Calu3 (cell line): ENCODE results near the gene SRGAP3. TPM values are rescaled to one million over a fixed set of nuclear protein-coding genes. Genes with fewer than 3 reads are reported as not detected.

Experiments used
- BruUV-seq: library from RNA; stranded (reverse); fragments of 400-500 nt; replicated peaks from 2 replicates; lab custom pipeline; 2021; lab: Mats Ljungman, UMichigan
- CTCF ChIA-PET: fragments of 300-600 bp; sonication (Branson Sonifier 250); formaldehyde crosslinking; loops from one replicate; lab custom pipeline; 2022; ENCODE audit warnings: antibody characterized with exemption; lab: Charles Lee
- DNase-seq: peaks from one replicate; pipeline ENCODE4 v3.0.0; 2022
- H3K27ac Mint-ChIP-seq: one replicate; pipeline ENCODE4 v1.8.0; 2022; ENCODE audit warnings: mixed read lengths; ENCODE audit not compliant: unreplicated experiment
- H3K27me3 Mint-ChIP-seq: one replicate; pipeline ENCODE4 v1.8.0; 2022; ENCODE audit warnings: mixed read lengths; ENCODE audit not compliant: unreplicated experiment
- H3K36me3 Mint-ChIP-seq: one replicate; pipeline ENCODE4 v1.8.0; 2022; ENCODE audit warnings: mild to moderate bottlenecking, moderate library complexity, mixed read lengths; ENCODE audit not compliant: insufficient read depth, unreplicated experiment
- H3K4me1 Mint-ChIP-seq: one replicate; pipeline ENCODE4 v1.8.0; 2022; ENCODE audit warnings: mild to moderate bottlenecking, low read depth, mixed read lengths; ENCODE audit not compliant: unreplicated experiment
- H3K4me3 Mint-ChIP-seq: one replicate; pipeline ENCODE4 v1.8.0; 2022; ENCODE audit warnings: mild to moderate bottlenecking, low read depth, moderate library complexity, mixed read lengths; ENCODE audit not compliant: unreplicated experiment
- H3K9me3 Mint-ChIP-seq: one replicate; pipeline ENCODE4 v1.8.0; 2022; ENCODE audit warnings: low read depth, mixed read lengths; ENCODE audit not compliant: unreplicated experiment
- CTCF ChIP-seq: fragments of 200-600 bp; IDR thresholded peaks from one replicate; pipeline ENCODE4 v1.8.0; 2022; ENCODE audit warnings: antibody characterized with exemption; ENCODE audit not compliant: unreplicated experiment
- intact Hi-C: fragments of 100-400 bp; cut with micrococcal nuclease; formaldehyde crosslinking; loops from one replicate; pipeline ENCODE4 v1.10.0; 2022; ENCODE audit not compliant: unreplicated experiment
- total RNA-seq: library from RNA; stranded (reverse); gene quantifications from 2 replicates; pipeline ENCODE4 v1.2.3, GENCODE V29; 2022

The SRGAP3 gene
- total RNA-seq, 1 experiment from 2014 or later = 8.2 TPM

GRCh38 chr3:9226326-9226725 lies 23.1 kb downstream of the SRGAP3 start:
- no peaks in the 10 kb centered on the region for H3K36me3 Mint-ChIP-seq
- no peak for TF ChIP-seq CTCF
- no peaks in the 10 kb centered on the region for H3K9me3 Mint-ChIP-seq
- no peaks in the 10 kb centered on the region for H3K4me1 Mint-ChIP-seq
- no peak overlapping the region for H3K27ac Mint-ChIP-seq
- no peak for DNase-seq
- H3K27me3 Mint-ChIP-seq = peaks cover 9% of the 10 kb centered on the region
- no peak overlapping the region for H3K4me3 Mint-ChIP-seq
- intact Hi-C loops = no loop called here
- CTCF ChIA-PET = no interaction called here
- BruUV-seq = no TSS peak

GRCh38 chr3:9225268-9225667 lies 24.2 kb downstream of the SRGAP3 start:
- Mint-ChIP-seq H3K4me1 (no peaks in the 10 kb centered on the region), H3K9me3 (no peaks in the 10 kb centered on the region), H3K27me3 (peaks cover 14% of the 10 kb centered on the region), H3K4me3 (no peak overlapping the region), H3K27ac (no peak overlapping the region), H3K36me3 (no peaks in the 10 kb centered on the region)
- no peak for TF ChIP-seq CTCF
- BruUV-seq = no TSS peak
- DNase-seq = no peak
- intact Hi-C loops = no loop called here
- CTCF ChIA-PET = no interaction called here

- CTCF ChIA-PET = no interaction called here
- no peak for DNase-seq
- H3K4me3 Mint-ChIP-seq = no peak overlapping the region
- BruUV-seq = no TSS peak
- no peaks in the 10 kb centered on the region for H3K9me3 Mint-ChIP-seq
- peaks cover 14% of the 10 kb centered on the region for H3K27me3 Mint-ChIP-seq
- intact Hi-C loops = no loop called here
- H3K4me1 Mint-ChIP-seq = no peaks in the 10 kb centered on the region
- TF ChIP-seq CTCF = no peak
- no peak overlapping the region for H3K27ac Mint-ChIP-seq
- H3K36me3 Mint-ChIP-seq = no peaks in the 10 kb centered on the region
Measured at GRCh38 chr3:9224490-9224889, 25.0 kb downstream of the SRGAP3 start.

GRCh38 chr3:9223672-9224071 lies 25.8 kb downstream of the SRGAP3 start:
- no peak for DNase-seq
- H3K4me1 Mint-ChIP-seq = no peaks in the 10 kb centered on the region
- no peak overlapping the region for H3K27ac Mint-ChIP-seq
- no peaks in the 10 kb centered on the region for H3K36me3 Mint-ChIP-seq
- BruUV-seq = no TSS peak
- no peaks in the 10 kb centered on the region for H3K9me3 Mint-ChIP-seq
- no peak for TF ChIP-seq CTCF
- peaks cover 14% of the 10 kb centered on the region for H3K27me3 Mint-ChIP-seq
- H3K4me3 Mint-ChIP-seq = no peak overlapping the region
- CTCF ChIA-PET = no interaction called here
- intact Hi-C loops = no loop called here
